Activated CD4-positive, alpha-beta T cell treated with anti-CD3 and anti-CD28 coated beads, Interleukin-2, amount 10 ng/mL, durations not matched to agents 7 days and 5 days (primary cell): ENCODE measurements around the gene PTPN2. TPM values are rescaled to one million over a fixed set of nuclear protein-coding genes. Genes with fewer than 3 reads are reported as not detected.
"Not testable (repeated sequence)": the region's sequence is repeated elsewhere in the genome, so short reads cannot be mapped to it uniquely, and the experiment has no call there.

ENCODE experiments used
- CTCF ChIA-PET: fragments of 350-600 bp; sonication (Branson Sonifier 250); formaldehyde crosslinking; loops from one replicate; lab custom pipeline; 2021; ENCODE audit warnings: antibody characterized with exemption; lab: Charles Lee
- POLR2A ChIA-PET: fragments of 350-600 bp; sonication (Branson Sonifier 250); formaldehyde crosslinking; loops from one replicate; lab custom pipeline; 2021; ENCODE audit warnings: antibody characterized with exemption; lab: Charles Lee
- DNase-seq: peaks from one replicate; pipeline ENCODE4 v3.0.0-alpha.2; 2020
- H3K27ac Mint-ChIP-seq: one replicate; pipeline ENCODE4 v1.8.0; 2021; ENCODE audit warnings: mild to moderate bottlenecking, moderate library complexity, mixed read lengths
- H3K27me3 Mint-ChIP-seq: one replicate; pipeline ENCODE4 v1.8.0; 2021; ENCODE audit warnings: mixed read lengths
- H3K36me3 Mint-ChIP-seq: one replicate; pipeline ENCODE4 v1.8.0; 2021; ENCODE audit warnings: low read depth, mixed read lengths
- H3K4me1 Mint-ChIP-seq: one replicate; pipeline ENCODE4 v1.8.0; 2021; ENCODE audit warnings: mixed read lengths
- H3K4me3 Mint-ChIP-seq: one replicate; pipeline ENCODE4 v1.8.0; 2021; ENCODE audit warnings: mild to moderate bottlenecking, moderate library complexity, mixed read lengths
- H3K9me3 Mint-ChIP-seq: one replicate; pipeline ENCODE4 v1.8.0; 2021; ENCODE audit warnings: mixed read lengths
- total RNA-seq, 2 experiments: library from RNA; stranded (reverse); gene quantifications; one replicate each; pipeline ENCODE4 v1.2.3, GENCODE V29; 2021

The PTPN2 gene
- total RNA-seq, 2 experiments from 2014 or later: 61.0 to 69.7 TPM

DNA sequence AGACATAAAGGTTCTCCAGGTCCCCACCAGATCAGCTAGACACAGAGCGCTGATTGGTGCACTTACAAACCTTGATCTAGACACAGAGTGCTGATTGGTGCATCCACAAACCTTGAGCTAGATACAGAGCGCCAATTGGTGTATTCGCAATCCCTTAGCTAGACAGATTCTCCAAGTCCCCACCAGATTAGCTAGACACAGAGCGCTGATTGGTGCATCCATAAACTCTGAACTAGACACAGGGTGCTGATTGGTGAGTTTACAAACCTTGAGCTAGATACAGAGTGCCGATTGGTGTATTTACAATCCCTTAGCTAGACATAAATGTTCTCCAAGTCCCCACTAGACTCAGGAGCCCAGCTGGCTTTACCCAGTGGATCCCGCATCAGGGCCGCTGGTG lies 107.6 kb downstream of the PTPN2 start:
- H3K4me3 Mint-ChIP-seq: peak overlapping the region; percentile 85
- peaks cover 13% of the 10 kb centered on the region for H3K36me3 Mint-ChIP-seq
- not testable (repeated sequence) for H3K9me3 Mint-ChIP-seq, H3K27me3 Mint-ChIP-seq, DNase-seq
- ChIA-PET POLR2A (interaction anchor here (0.6 to 0.8 kb wide), 3 partner anchors 9 to 52 kb away, joined by 3 to 4 read pairs (median 3); no protein-coding TSS in a partner anchor), CTCF (interaction anchor here (0.9 to 1.3 kb wide), 4 partner anchors 23 to 158 kb away, joined by 3 to 5 read pairs (median 4); no protein-coding TSS in a partner anchor)
- peaks cover 18% of the 10 kb centered on the region for H3K4me1 Mint-ChIP-seq
- H3K27ac Mint-ChIP-seq: peak overlapping the region; percentile 92

DNA sequence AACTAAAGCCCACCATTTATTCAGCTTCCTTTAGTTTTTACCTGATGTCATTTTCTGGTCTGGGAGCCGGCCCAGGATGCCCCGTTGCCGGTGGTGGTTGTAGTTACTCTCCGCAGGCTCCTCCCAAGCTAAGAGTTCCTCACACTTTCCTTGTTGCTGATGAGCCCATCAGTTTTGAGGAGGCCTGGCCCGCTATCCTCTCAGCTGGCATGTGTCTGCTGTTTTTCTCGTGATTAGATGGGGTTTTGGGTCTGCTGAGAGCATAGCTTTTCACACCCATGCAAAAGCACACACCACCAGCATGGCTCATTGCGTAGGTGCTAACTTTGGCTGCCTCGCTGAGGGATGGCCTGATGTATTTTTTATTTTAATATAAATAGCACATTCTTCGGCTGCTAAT lies 109.1 kb downstream of the PTPN2 start:
- H3K27me3 Mint-ChIP-seq: no peaks in the 10 kb centered on the region
- peak overlapping the region; percentile 85 for H3K4me3 Mint-ChIP-seq
- H3K4me1 Mint-ChIP-seq: peaks cover 18% of the 10 kb centered on the region
- H3K36me3 Mint-ChIP-seq: peaks cover 13% of the 10 kb centered on the region
- peaks cover 5% of the 10 kb centered on the region for H3K9me3 Mint-ChIP-seq
- ChIA-PET CTCF (interaction anchor here (0.8 to 1.1 kb wide), 3 partner anchors 109 to 515 kb away, joined by 3 read pairs; partner anchors contain the start of gene PTPN2), POLR2A (interaction anchor here (0.6 to 1.5 kb wide), 2 partner anchors 65 to 109 kb away, joined by 3 to 5 read pairs; partner anchors contain the start of gene PTPN2)
- DNase-seq: no peak
- peak overlapping the region; percentile 92 for H3K27ac Mint-ChIP-seq

DNA sequence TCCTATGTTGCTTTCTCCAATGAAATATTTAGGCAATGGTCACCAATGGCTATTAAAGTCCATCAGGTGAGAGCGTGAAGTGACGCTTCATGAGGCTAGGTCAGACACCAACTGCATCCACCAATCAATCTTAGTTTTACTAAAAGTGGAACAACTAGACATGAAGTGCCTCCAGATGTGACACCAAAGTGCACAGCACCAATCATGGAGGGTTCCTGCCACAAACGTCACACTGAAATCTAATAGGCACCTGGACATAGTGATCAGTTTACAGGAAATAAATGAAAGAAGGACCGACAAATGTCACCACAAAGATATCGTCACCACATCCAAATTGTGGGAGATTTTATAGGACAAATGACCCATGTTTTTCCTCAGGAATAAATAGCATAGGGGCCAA lies 110.7 kb downstream of the PTPN2 start:
- POLR2A ChIA-PET: no interaction called here
- Mint-ChIP-seq H3K4me3 (no peak overlapping the region), H3K27me3 (no peaks in the 10 kb centered on the region), H3K4me1 (peaks cover 18% of the 10 kb centered on the region), H3K27ac (no peak overlapping the region), H3K9me3 (peaks cover 5% of the 10 kb centered on the region), H3K36me3 (peaks cover 13% of the 10 kb centered on the region)
- CTCF ChIA-PET: interaction anchor here (1.1 kb wide), 1 partner anchor 20 kb away, joined by 3 read pairs; no protein-coding TSS in a partner anchor
- DNase-seq: no peak

DNA sequence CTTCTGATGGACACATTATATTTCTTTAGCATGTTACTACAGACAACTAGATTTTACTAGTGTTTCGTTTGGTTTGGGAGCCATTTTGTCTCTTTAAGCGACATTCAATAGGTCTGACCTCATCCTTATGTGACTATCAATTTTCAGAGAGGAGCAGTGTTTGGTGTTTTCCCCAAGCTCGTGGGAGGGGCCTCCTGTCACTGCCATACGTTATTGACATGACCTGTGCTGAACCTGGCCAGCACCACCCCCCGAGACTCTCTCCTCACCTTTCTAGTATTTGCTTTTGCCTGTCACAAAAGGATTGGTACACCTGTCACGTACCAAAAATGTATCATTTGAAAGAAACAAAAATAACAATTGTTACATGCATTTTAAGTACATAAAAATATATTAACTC lies 111.9 kb downstream of the PTPN2 start:
- H3K27me3 Mint-ChIP-seq: no peaks in the 10 kb centered on the region
- H3K9me3 Mint-ChIP-seq: peaks cover 5% of the 10 kb centered on the region
- peaks cover 13% of the 10 kb centered on the region for H3K36me3 Mint-ChIP-seq
- CTCF ChIA-PET: interaction anchor here (0.9 kb wide), 1 partner anchor 132 kb away, joined by 5 read pairs; no protein-coding TSS in a partner anchor
- no peak overlapping the region for H3K4me3 Mint-ChIP-seq
- no peak overlapping the region for H3K27ac Mint-ChIP-seq
- no peak for DNase-seq
- H3K4me1 Mint-ChIP-seq: peaks cover 18% of the 10 kb centered on the region
- POLR2A ChIA-PET: no interaction called here

DNA sequence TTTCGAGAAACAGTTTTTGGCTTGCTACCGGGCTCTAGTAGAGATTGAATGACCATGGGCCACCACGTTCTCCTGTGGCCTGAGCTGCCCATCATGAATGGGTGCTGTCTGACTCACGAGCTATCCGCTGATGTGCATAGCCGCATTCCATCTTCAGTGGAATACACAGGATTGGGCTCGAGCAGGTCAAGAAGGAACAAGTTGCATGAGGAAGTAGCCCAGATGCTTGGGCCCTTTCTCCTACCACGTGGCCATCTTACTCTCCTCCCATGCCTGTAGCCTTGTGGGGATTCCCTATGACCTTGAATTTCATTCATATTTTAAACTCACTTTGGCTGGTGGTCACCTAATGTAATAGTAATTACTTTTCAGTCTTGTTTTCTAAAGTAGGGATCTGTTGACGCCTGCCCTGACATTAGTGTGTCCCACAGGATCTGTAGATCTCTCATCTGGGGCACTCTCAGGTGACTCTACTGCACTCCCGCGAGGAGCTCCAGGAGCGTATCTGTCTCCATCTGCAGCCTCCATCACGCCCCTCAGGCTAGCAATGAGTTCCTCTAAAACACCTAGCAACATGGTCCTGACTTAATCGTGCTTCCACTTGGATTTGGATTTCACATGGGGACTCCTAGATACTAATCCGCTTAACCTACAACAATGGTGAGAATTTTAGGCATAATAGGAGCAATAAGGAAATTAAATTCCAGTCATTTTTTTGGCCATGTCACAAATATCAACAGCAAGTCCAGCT lies 113.4 kb downstream of the PTPN2 start:
- Mint-ChIP-seq H3K36me3 (peaks cover 9% of the 10 kb centered on the region), H3K27ac (no peak overlapping the region), H3K4me1 (peaks cover 11% of the 10 kb centered on the region), H3K27me3 (no peaks in the 10 kb centered on the region), H3K9me3 (no peaks in the 10 kb centered on the region), H3K4me3 (no peak overlapping the region)
- DNase-seq: no peak
- POLR2A ChIA-PET: no interaction called here
- CTCF ChIA-PET: interaction anchor here (0.9 kb wide), 1 partner anchor 134 kb away, joined by 5 read pairs; no protein-coding TSS in a partner anchor

DNA sequence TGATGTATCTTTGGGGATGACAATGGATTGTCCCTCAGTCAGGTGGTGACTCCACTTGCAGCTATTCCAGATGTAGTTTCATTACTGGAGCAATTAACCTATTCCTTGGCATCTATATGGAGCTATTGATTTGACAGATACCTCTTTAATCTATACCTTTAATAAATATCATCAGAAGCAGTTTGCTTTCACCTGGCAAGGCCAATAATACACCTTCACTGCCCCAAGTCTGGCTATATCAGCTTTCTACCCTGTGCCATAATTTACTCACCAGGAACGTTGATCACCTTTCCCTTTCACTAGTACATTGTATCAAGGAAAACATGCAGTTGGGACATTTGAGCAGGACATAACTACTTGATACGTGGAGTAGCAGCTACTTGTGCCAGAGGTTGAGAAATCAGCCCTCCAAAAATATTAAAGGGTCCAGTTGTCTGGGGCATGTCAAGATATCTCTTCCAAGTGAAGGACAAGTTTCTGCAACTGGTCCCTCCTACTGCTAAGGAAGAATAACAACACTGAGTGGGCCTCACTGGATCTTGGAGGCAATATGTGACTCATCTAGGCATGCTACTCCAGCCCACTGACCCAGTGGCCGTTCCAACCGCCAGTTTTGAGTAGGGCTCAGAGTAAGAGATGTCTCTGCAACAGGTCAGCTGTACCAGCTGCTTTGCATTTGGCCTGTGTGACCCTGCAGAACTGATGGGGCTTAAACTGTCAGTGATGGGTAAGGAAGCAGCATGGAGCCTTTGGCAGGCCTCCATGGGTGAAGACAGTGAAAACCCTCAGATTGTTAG lies 114.2 kb downstream of the PTPN2 start:
- peaks cover 9% of the 10 kb centered on the region for H3K36me3 Mint-ChIP-seq
- DNase-seq: no peak
- CTCF ChIA-PET: interaction anchor here (0.7 kb wide), 1 partner anchor 13 kb away, joined by 3 read pairs; no protein-coding TSS in a partner anchor
- H3K4me3 Mint-ChIP-seq: no peak overlapping the region
- H3K27me3 Mint-ChIP-seq: no peaks in the 10 kb centered on the region
- H3K9me3 Mint-ChIP-seq: no peaks in the 10 kb centered on the region
- peaks cover 11% of the 10 kb centered on the region for H3K4me1 Mint-ChIP-seq
- no peak overlapping the region for H3K27ac Mint-ChIP-seq
- POLR2A ChIA-PET: no interaction called here

DNA sequence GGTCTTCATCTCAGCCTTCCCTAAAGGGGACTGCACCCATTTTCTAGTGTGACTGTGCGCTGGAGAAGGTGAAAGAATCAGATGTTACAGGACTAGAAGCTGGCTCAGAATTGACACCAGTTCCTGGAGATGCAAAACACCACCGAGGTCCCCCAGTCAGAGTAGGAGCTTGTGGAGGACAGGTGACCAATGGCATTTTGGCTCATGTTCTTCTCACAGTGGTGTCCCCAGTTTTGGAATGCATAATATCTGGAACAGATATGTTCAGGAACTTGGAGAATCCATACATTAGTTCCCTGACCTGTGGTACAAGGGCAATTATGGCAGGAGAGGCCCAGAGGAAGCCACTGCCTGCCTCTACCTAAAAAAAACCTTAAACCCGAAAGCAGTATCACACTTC lies 114.9 kb downstream of the PTPN2 start:
- no peaks in the 10 kb centered on the region for H3K9me3 Mint-ChIP-seq
- DNase-seq: no peak
- no peak overlapping the region for H3K27ac Mint-ChIP-seq
- ChIA-PET CTCF (interaction anchor here (0.7 kb wide), 1 partner anchor 14 kb away, joined by 3 read pairs; no protein-coding TSS in a partner anchor), POLR2A (no interaction called here)
- peaks cover 9% of the 10 kb centered on the region for H3K36me3 Mint-ChIP-seq
- H3K4me1 Mint-ChIP-seq: peaks cover 10% of the 10 kb centered on the region
- no peaks in the 10 kb centered on the region for H3K27me3 Mint-ChIP-seq
- no peak overlapping the region for H3K4me3 Mint-ChIP-seq

DNA sequence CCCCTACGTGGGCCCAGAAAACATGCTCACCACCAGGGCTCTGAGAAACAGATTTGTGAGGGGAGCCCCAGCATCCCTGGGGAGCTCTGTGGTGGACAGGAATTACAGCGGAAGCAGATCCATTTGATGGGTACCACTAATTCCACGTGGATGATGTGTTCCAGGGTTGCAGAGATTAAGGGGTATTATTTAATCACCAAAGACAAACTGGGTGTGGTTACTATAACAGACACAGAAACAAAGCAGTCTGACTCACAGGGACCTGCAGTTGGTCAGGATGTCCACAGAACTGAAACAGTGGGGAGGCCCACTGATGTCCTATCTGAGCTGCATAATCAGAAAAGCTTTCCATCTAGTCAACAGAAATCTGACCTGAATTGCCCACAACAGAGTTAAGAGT lies 115.4 kb downstream of the PTPN2 start:
- ChIA-PET CTCF (no interaction called here), POLR2A (interaction anchor here (0.6 kb wide), 1 partner anchor 260 kb away, joined by 3 read pairs; no protein-coding TSS in a partner anchor)
- H3K4me1 Mint-ChIP-seq: peaks cover 6% of the 10 kb centered on the region
- H3K9me3 Mint-ChIP-seq: no peaks in the 10 kb centered on the region
- DNase-seq: no peak
- H3K36me3 Mint-ChIP-seq: peaks cover 9% of the 10 kb centered on the region
- H3K4me3 Mint-ChIP-seq: no peak overlapping the region
- H3K27ac Mint-ChIP-seq: no peak overlapping the region
- no peaks in the 10 kb centered on the region for H3K27me3 Mint-ChIP-seq

DNA sequence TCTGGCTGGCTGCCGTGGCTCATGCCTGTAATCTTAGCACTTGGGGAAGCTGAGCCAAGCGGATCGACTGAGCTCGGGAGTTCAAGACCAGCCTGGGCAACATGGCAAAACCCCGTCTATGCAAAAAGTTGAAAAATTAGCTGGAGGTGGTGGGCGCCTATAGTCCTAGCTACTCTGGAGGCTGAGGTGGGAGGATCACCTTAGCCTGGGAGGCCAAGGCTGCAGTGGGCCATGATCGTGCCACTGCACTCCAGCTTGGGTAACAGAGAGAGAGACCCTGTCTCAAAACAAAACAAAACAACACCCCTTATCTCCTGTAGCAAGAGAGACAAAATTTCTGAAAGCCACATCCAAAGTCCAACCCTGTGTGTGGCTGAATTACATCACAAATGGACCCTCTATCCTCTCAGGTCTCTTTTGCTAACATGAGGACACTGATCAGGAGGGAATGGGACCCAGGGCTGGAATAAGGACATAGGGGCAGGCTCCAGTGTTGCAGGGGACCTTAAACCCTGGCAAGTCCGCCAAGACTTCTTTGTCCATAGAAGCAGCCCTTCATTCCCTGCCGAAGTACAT lies 116.4 kb downstream of the PTPN2 start:
- POLR2A ChIA-PET: interaction anchor here (0.6 kb wide), 1 partner anchor 8 kb away, joined by 4 read pairs; no protein-coding TSS in a partner anchor
- DNase-seq: no peak
- Mint-ChIP-seq H3K4me3 (no peak overlapping the region), H3K4me1 (peaks cover 1% of the 10 kb centered on the region), H3K9me3 (no peaks in the 10 kb centered on the region), H3K36me3 (peaks cover 7% of the 10 kb centered on the region), H3K27ac (no peak overlapping the region), H3K27me3 (no peaks in the 10 kb centered on the region)
- CTCF ChIA-PET: interaction anchor here (0.6 to 1.4 kb wide), 3 partner anchors 16 to 132 kb away, joined by 3 to 5 read pairs (median 4); no protein-coding TSS in a partner anchor

DNA sequence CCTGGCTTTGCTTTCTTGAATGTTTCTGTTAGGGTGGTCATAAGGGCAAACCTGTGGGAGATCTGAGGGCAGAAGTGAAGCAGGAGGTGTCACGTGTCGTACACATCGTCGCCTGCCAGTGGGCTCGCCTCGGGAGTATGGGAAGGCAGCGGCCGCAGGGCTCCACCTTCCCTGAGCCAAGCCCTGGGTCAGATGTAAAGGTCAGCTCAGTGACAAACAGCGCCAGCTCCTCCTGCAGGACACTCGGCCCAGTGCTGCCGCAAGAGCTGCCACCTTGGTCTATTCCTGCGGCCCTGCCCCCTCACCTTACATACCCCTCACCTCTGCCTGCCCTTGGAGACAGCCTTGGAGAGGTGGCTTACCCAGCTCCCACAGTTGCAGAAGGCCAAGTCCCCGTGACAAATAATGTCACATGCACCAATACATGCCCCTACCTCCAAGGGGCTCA lies 117.0 kb downstream of the PTPN2 start:
- ChIA-PET CTCF (interaction anchor here (0.6 to 1.4 kb wide), 3 partner anchors 16 to 133 kb away, joined by 3 to 5 read pairs (median 4); no protein-coding TSS in a partner anchor), POLR2A (interaction anchor here (0.6 kb wide), 1 partner anchor 9 kb away, joined by 4 read pairs; no protein-coding TSS in a partner anchor)
- peaks cover 1% of the 10 kb centered on the region for H3K4me1 Mint-ChIP-seq
- no peak for DNase-seq
- peaks cover 6% of the 10 kb centered on the region for H3K36me3 Mint-ChIP-seq
- H3K27me3 Mint-ChIP-seq: no peaks in the 10 kb centered on the region
- no peak overlapping the region for H3K27ac Mint-ChIP-seq
- H3K9me3 Mint-ChIP-seq: no peaks in the 10 kb centered on the region
- H3K4me3 Mint-ChIP-seq: no peak overlapping the region

DNA sequence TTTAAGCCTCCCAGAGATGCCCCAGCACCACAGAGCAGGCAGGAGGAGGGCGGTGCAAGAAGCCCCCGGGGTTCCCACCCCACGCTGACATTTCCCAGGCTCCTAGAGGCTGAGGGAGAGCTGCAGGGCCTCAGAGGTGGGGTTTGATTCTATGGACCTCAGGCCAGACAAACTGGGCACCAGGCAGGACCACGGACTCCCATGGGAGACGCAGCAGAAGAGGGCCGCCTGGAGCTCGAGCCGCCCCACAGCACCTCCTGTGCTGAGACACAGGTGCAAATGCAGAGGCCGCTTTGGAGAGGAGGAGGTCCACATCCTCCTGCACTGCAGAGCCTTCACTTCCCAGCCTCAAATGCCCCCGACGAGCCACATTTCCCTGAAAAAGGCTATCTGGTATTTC lies 118.5 kb downstream of the PTPN2 start:
- H3K36me3 Mint-ChIP-seq: peaks cover 4% of the 10 kb centered on the region
- CTCF ChIA-PET: no interaction called here

DNA sequence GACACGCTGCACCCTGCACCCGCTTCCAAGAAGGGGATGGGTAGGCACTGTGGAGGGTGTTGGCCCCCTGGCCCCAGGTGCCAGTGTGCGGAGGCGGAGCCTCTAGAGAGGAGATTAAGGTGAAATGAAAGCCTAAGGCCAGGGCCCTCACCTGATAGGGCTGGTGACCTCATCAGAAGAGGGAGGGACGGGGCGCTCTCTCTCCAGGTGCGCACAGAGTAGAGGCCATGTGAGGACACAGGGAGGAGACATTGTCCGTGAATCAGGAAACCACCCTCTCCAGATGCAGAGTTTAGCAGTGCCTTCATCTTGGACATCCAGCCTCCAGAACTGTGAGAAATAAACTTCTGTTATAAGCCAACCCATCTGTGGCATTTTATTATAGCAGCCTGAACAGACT lies 118.9 kb downstream of the PTPN2 start:
- peaks cover 4% of the 10 kb centered on the region for H3K36me3 Mint-ChIP-seq
- no peak overlapping the region for H3K4me3 Mint-ChIP-seq
- no peaks in the 10 kb centered on the region for H3K27me3 Mint-ChIP-seq
- no peak overlapping the region for H3K27ac Mint-ChIP-seq
- DNase-seq: no peak
- ChIA-PET CTCF (no interaction called here), POLR2A (no interaction called here)
- no peaks in the 10 kb centered on the region for H3K9me3 Mint-ChIP-seq
- peaks cover 1% of the 10 kb centered on the region for H3K4me1 Mint-ChIP-seq

More for the DNA sequence above, 118.5 kb downstream of the PTPN2 start:
- no peak for DNase-seq
- H3K27me3 Mint-ChIP-seq: no peaks in the 10 kb centered on the region
- peak overlapping the region; percentile 36 for H3K27ac Mint-ChIP-seq
- H3K9me3 Mint-ChIP-seq: no peaks in the 10 kb centered on the region
- POLR2A ChIA-PET: no interaction called here
- H3K4me3 Mint-ChIP-seq: no peak overlapping the region
- H3K4me1 Mint-ChIP-seq: peaks cover 1% of the 10 kb centered on the region
